DMS 273 (cell line): ENCODE measurements around the gene AGAP1.

Experiments used
- DNase-seq: peaks from one replicate; lab custom pipeline; 2025; ENCODE audit not compliant: unreplicated experiment; lab: John Stamatoyannopoulos, UW

Gene AGAP1

DNA sequence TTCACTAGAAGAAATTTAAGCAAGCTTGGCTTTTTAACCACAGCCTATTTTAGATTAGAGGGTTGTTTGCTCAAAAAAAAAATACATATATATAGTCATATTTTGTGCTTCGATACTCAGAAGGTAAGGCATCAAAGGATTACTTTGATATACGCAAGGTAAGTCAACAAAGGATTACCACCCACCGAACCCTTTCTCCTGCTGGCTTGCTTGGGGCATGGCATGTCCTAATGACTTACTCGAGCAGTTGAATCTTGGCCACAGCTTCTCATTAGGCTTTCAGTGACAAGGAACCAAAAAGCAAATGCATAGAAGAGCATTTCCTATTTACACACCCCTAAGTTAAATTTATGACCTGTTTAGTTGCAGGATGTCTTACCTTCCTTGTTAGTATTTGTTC lies 295.7 kb downstream of the AGAP1 start:
- no peak for DNase-seq

DNA sequence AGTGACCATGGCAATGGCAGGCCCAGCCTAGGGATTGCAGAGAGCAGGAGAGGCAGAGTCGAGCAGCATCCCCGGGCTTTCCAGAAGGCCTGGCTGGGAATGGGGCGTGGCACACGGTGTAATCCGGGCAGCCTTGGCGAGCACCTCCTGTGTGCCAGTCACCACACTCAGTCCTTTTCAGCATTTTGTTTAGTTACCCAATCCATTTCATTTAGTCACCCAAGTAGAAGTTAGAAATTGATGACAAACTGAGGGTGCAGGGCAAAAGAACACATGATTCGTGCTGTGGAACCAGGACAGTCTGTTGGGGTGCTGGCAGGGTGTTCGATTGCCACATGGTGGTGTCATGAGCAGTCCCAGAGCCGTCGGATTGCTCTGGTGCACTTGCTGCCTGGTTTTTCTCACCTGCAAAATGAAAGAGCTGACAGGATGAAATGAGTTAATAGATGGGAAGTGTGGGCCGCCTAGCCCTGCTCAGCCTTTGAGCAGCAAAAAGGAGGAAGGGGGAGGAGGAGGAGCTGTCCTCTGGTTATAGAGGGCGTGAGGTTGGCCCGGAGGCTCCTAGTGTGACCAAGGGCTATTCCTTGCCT lies 299.4 kb downstream of the AGAP1 start:
- no peak for DNase-seq

DNA sequence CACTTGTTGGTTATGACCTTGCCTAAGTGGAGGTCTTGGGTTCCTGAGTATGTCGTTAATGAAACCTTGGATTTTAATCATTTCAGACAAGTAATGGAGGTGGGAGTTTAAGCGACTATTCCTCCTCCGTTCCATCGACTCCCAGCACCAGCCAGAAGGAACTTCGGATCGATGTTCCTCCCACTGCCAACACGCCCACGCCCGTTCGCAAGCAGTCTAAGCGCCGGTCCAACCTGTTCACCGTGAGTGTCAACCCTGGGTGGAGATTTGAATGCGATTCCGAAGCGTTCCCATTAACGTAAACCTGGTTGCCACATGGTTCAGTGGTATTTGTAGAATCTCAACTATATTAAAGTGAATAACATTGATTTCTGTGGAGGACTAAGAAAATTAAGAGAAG lies 305.4 kb downstream of the AGAP1 start:
- DNase-seq: no peak

DNA sequence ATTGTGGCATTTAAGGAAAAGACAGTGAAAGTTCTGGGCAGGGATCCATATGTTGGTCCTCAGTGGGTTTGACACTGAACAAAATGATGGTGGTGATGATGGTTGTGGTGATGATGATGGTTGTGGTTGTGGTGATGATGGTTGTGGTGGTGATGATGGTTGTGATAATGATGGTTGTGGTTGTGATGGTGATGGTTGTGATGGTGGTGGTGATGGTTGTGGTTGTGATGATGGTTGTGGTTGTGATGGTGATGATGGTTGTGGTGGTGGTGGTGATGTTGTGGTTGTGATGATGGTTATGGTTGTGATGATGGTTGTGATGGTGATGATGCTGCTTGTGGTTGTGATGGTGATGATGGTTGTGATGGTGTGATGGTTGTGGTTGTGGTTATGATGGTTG lies 308.7 kb downstream of the AGAP1 start:
- DNase-seq: no peak

DNA sequence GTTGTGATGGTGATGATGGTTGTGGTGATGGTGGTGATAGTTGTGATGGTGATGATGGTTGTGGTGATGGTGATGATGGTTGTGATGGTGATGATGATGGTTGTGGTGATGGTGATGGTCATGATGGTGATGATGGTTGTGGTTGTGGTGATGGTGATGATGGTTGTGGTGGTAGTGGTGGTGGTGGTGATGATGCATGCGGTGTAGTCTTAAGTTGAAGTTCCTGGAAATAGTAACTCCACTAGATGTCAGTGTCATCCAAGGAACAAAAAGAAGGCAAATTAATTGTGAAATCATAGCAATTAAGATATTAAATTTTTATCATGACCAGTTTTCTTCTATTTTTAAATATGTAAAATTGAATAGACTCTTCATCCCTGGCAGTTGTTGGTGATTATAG lies 309.2 kb downstream of the AGAP1 start:
- DNase-seq: no peak

DNA sequence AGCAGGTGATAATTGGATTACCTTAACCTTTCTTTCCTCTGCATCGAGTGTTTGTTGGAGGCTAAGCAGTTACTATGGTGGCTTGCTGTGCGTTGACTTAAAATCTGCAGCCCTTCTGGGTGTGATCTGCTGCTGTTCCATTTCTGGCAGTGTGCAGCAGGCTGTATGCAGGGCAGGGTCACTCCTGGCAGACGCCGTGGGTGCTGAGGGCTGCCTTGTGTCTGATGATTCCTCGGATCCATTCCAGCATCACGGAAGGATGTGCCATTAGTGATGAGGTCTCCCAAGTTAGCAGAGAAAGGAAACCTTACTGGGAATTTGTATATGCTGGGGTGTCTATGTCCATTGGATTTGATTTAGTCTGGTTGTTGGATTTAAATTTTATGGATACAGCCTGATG lies 310.8 kb downstream of the AGAP1 start:
- no peak for DNase-seq

DNA sequence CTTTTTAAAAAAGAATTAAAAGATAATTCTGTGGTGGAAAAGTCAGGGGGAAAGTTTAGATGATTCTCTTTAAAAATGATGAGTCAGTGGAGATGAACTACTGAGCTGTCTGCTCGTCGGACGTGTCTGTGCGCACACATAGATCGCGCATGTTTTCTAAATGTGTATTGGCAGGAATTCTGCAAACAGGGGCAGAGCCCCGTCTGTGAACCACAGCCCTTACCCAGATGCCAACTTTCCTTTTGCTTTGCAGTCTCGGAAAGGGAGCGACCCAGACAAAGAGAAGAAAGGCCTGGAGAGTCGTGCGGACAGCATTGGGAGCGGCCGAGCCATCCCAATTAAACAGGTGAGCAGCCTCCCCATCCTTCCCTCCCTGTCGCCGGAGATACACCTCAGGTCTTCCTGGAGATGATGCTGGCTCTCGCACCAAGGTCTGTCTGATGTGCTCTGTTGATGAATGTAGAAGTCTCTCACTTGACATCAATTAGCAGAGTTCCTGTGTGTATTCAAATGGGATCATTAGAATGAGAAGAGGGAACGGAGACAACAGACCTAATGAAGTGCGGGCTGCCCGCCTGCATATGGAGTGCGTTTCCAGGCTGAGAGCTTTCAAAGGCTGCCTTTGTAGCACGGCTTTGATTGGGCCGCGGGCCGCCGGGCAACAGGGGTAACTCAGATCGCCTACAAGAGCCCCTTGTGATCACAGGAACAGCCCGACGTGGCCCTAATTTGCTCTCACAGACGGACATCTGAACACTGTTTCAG lies 313.3 kb downstream of the AGAP1 start:
- no peak for DNase-seq

DNA sequence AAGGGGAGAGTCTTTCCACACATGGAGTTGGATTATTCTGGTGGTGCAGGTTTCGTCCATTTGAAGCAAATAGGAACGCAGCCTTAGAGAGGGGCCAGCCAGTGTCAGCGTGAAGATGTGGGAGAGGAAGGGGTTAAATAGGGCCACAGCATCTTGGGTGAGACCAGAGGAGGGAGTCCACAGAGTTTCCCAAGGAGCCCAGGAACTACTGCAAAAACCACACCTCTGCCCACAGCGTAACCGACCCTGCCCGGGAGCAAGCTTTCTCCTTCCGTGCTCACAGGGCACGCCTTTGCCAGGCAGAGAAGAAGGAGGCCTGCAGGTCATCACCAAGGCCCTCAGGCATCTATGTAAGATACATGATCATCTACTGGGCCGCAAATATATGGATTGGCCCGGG lies 314.5 kb downstream of the AGAP1 start:
- no peak for DNase-seq

DNA sequence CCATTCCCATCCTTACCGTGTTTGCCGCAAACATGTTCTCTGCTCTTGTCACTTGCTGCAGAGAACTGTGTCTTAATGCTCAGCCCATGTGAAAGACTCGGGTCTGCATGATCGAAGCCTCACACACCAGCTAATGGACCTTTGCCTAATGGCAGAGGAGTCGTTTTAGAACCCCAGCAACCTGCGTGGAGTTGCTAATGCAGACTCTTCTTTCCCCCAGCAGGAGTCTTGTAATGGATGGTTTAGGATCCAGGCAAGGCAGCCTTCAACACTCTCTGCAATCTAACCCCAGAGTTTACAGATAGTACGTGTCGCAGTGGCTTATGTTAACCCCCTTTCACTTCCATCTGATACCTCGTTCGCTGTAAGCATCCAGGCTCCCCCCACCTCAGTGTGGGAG lies 316.4 kb downstream of the AGAP1 start:
- DNase-seq: no peak

DNA sequence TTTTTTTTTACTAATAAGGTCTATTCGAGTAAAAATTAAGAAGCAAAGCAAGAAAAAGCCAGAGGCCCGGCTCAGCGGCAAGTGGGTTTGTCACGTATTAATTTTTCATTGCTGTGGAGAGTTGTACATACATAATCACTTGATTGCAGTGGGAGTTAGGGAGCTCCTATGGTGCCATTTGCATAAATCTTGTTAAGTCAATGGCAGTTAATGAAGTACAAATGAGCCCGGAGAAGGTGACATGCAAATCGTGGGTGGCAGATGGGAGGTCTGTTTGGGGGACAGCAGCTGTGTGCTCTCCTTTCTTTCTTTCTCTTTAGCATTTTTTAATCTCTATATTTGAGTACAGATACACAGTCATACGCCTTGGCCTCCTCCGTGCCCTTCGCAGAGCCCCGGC lies 317.0 kb downstream of the AGAP1 start:
- no peak for DNase-seq

DNA sequence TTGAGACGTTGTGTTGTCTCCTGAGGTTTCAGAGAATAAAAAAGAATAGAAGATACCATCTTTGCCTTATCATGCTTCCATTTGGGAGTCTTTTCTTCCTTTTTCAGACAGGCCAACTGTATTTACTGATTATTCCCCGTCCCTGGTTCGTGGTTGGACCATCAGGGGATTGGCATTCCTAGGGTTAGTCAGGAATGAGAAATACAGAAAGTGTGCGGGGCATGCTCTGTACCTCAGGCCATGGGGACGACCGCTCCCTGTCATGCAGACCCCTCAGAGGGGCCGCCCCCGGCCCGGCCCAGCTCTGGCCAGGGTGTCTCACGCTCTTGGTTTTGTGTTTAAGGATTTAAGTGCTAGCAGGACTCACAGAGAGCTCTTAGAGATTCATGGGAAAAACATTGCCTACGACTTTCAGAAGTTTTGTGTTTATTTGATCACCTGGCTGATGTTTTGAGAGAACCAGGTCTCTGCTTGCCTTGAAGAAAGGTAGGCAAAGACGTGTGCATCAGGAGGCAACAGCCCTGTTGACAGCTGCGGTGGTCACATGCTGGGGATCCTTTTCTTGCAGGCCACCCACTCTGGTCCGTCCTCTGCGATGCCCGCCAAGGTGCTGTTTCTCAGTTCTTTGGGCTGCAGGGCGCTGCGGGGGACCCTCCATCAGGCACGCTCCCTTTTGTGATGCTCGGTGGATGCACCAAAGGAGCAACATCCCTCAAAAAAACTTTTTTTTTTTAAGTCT lies 317.8 kb downstream of the AGAP1 start:
- no peak for DNase-seq

DNA sequence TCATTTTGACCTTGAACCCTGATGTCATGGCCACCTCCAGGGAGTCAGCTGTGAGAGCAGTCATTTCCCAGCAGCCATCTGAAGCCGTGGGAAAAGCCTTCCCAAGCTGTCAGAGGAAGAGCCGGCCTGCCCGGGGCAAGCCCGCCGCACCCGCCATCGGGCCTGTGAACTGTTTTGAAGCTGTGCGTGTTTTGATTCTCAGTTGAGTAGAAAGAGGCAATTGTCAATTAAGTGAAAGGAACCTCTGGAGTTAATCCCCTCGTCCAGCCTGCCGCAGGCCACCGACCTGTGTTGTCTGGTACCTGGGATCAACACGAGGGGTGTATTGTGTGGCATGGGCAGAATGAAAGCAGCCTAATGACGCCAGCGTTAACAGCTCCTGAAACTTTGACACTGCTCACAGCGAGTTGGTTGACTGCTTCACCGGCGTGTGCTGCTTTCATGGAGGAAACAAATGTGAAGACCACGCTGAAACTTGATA lies 318.4 kb downstream of the AGAP1 start:
- no peak for DNase-seq

DNA sequence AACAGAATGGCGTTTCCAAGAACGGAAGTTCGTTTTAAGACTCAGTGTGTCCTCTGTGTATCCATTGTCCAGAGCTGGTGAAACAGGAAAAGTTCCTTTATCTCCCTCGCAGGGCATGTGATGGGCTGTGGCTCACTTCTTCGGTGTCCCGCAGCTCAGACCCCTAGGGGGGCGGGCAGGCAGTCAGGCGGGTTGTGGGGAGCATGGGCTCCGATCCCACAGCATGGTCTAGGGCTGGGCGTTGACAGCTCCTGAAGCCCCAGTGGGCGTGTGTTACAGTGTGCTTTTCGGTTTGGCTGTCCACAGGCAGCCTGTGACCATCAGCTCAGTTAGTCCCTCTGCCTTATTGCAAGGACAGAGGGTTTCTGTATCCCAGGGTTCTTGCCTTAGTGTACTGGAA lies 319.6 kb downstream of the AGAP1 start:
- DNase-seq: no peak

DNA sequence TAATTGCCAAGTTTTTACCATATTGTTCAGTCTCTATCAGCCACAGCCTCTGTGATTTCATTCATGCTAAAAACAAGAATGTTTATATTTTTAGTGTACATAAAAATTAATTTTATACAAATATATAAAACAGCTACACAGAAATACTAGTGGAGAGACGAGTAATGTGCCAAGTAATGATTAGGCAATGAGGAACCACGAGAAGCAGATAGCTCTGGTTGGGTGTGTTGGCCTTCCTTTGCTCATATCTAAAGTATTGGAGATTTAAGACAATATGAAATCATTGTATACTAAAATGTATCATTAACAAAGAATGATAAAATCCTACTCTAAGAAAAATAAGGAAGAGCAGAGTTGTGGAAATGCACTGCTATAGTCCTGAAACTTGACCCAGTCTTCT lies 326.7 kb downstream of the AGAP1 start:
- no peak for DNase-seq

DNA sequence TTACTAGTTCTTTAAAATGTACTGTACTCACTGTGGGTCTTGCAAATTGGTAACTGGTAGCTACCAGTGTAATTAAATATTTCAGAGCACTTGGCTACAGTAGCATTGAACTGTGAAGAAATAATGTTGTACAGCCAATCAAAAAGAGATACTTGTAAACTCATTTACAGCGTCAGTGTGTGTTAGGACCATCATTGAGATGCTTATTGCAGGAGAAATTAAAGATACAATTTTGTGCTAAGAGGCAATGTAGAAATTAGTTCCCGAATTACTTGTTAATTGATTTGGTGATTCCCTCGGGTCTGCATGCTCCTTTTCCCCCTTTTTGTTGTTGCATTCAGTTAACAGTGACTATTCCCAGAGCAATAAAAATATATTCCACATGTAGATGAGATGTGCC lies 330.5 kb downstream of the AGAP1 start:
- no peak for DNase-seq

DNA sequence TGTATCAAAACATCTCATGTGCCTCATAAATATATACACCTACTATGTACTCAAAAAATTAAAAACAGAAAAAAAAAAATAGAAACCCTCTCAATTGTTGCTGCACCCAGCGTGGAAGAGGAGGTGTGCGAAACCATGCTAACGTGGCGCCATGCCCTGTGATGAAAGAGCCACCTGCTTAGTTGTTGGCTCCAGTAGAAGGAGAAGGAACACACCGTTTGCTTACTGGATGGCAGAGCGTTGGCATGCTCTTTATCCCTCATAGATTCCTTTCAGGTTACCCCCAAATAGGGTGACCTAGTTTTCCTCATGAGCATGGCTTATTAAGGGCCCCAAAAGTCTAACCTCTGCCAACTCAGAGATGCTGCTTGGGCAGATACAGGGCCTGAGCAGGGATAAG lies 332.1 kb downstream of the AGAP1 start:
- no peak for DNase-seq

DNA sequence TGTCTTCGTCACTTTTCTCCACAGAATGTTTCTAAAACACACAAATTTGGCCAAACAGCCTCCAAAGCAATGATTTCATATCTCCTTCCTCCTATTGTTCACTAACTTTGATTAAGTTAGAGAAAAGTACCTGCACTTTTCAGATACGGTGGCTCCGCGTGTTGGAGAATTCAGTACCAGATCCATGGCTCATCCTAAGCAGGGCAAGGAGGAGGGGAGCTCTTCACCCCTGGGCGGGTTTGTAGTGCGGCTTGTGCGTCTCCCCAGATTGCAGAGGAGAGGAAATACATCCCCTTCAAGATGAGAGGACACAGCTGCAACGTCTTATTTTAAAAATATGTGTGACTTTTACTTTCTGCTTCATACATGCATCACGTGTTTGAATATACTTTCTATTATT lies 333.0 kb downstream of the AGAP1 start:
- no peak for DNase-seq

DNA sequence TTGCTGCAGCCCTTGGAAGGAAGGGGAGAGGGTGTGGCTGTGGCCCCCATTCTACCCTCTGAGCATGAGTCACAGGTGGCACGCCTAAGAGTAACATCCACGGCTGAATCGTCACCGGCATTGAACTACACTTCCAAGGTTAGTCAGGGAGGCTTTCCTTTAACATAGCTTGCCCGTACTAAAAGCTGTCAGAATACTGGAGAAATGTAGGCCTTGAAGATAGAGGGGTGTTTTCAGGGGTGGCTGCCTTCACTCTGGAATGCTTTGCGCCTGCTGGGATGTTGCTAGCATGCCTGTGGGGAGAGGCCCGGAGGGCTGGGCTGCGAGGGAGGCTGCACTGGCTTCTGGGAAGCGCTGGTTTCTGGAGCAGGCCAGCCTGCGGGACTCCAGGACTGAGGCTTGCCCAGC lies 333.7 kb downstream of the AGAP1 start:
- DNase-seq: no peak

DNA sequence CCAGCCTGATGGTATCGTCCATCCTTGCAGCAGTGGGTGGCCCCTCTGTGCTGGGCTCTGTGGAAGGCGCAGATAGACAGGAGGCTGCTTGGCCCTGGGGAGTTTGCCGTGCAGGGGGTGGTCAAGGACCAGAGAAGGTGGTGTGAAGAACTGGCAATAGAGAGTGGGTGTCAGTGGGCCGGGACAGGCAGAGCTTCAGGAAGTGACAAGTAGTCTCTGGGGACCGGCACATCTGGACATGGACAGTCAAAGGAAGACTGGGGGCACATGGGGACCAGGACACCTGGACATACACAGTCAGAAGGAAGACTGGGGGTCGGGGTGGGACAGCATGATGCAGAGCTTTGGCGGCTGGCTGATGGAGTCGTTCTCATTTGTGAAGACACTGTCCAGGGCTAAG lies 335.9 kb downstream of the AGAP1 start:
- DNase-seq: no peak

DNA sequence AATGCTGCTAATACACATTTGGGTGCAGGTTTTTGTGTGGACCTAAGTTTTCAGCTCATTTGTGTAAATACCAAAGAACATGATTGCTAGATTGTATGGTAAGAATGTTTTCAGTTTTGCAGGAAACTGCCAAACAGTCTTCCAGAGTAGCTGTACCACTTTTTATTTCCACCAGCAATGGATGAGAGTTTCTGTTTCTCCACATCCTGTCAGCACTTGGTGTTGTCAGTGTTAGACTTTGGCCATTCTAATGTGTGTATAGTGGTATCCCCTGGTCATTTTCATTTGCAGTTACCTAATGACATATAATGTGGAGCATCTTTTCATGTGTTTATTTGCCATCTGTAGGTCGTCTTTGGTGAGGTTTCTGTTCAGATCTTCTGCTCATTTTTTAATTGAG lies 337.9 kb downstream of the AGAP1 start:
- no peak for DNase-seq

DNA sequence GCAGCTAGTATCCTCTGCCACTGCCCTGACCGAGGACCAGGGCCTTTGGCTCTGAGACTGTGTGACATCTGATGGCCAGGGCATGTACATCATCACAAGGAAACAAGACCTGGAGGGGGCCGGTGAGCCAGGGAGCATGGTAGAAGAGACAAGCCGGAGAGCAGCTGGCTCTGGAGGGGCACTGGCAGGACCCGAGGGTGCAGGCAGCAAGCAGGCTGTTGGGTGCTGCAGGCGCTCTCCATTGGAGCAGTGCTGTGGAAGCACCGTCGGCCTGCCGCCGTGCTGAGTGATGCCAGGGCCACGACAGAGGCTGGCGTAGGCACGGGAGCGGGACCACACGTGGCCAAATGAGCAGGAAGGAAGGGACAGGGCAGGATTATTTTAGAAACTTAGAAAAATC lies 339.1 kb downstream of the AGAP1 start:
- DNase-seq: no peak

DNA sequence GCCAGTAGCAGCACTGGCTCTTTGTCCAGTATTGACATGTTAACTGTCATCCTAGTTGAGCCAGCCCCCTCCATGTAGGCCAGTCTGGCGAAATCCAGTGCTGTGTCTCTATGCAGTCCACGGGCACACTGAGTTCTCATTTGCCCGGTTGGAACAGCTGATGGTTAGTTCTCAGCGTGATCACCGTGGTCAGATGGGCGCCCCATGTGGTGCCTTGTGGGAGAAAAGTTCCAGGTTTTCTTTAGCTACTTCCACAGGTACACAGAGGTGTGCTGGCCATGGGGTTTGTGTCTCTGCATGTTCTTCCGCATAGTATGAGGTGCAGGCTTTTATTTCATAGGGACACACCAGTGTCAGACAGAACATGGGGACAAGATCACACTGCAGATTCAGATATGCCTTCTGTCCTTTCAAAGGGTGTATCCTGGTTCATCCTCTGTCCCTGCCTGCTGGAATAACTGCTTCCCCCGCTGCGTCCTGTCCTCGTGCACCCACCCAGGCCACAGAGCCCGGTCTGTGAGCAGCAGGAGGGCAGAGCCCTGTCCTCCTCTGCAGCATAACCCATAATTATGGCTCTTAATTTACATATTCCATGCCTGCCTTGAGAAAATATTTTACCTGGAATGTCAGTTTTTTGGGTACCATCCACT lies 340.3 kb downstream of the AGAP1 start:
- DNase-seq: no peak
